Astrocyte of the cerebellum (primary cell): ENCODE data around the gene MAMLD1.

Experiments
- DNase-seq: peaks from one replicate; pipeline ENCODE4 v3.0.0-alpha.2; 2011; ENCODE audit warnings: low read depth
- H3K4me3 ChIP-seq: 2 replicates; pipeline ENCODE4 v1.5.1; 2011; ENCODE audit warnings: mild to moderate bottlenecking, low read depth, low read length, moderate library complexity
- CTCF ChIP-seq: IDR thresholded peaks from 2 replicates; pipeline ENCODE4 v1.5.1; 2012; ENCODE audit warnings: low read length, low read depth, moderate library complexity, mild to moderate bottlenecking; ENCODE audit errors: missing control alignments
- in situ Hi-C: cut with HindIII; loops from 2 replicates; pipeline ENCODE4 v1.10.0; 2017; ENCODE audit warnings: low sequenced_read_pairs

MAMLD1 gene

GRCh38 chrX:150456941-150457340, 93.8 kb downstream of the MAMLD1 start:
- in situ Hi-C loops = no loop called here
- H3K4me3 ChIP-seq = no peak overlapping the region
- no peak for TF ChIP-seq CTCF
- no peak for DNase-seq

- in situ Hi-C loops = no loop called here
- no peak overlapping the region for H3K4me3 ChIP-seq
- DNase-seq = no peak
- no peak for TF ChIP-seq CTCF
Measured at GRCh38 chrX:150459196-150459595, 96.1 kb downstream of the MAMLD1 start.

GRCh38 chrX:150460063-150460462, 96.9 kb downstream of the MAMLD1 start:
- in situ Hi-C loops = no loop called here
- TF ChIP-seq CTCF = no peak
- H3K4me3 ChIP-seq = no peak overlapping the region
- DNase-seq = no peak

GRCh38 chrX:150460781-150461180, 97.7 kb downstream of the MAMLD1 start:
- in situ Hi-C loops = no loop called here
- TF ChIP-seq CTCF = no peak
- H3K4me3 ChIP-seq = no peak overlapping the region
- no peak for DNase-seq

GRCh38 chrX:150463566-150463965, 100.4 kb downstream of the MAMLD1 start:
- no peak for TF ChIP-seq CTCF
- in situ Hi-C loops = no loop called here
- no peak overlapping the region for H3K4me3 ChIP-seq
- DNase-seq = no peak

GRCh38 chrX:150464001-150464400, 100.9 kb downstream of the MAMLD1 start:
- TF ChIP-seq CTCF = no peak
- in situ Hi-C loops = no loop called here
- no peak for DNase-seq
- H3K4me3 ChIP-seq = no peak overlapping the region

GRCh38 chrX:150465326-150465725, 102.2 kb downstream of the MAMLD1 start:
- in situ Hi-C loops = no loop called here
- no peak overlapping the region for H3K4me3 ChIP-seq
- DNase-seq = no peak
- no peak for TF ChIP-seq CTCF
